Measurements from ENCODE around the gene MUC5AC. TPM values are rescaled to one million over a fixed set of nuclear protein-coding genes. Genes with fewer than 3 reads are reported as not detected.
"Not testable (repeated sequence)": the region's sequence is repeated elsewhere in the genome, so short reads cannot be mapped to it uniquely, and the experiment has no call there.

The MUC5AC gene
- total RNA-seq, 2 experiments from 2014 or later, result not detected

DNA sequence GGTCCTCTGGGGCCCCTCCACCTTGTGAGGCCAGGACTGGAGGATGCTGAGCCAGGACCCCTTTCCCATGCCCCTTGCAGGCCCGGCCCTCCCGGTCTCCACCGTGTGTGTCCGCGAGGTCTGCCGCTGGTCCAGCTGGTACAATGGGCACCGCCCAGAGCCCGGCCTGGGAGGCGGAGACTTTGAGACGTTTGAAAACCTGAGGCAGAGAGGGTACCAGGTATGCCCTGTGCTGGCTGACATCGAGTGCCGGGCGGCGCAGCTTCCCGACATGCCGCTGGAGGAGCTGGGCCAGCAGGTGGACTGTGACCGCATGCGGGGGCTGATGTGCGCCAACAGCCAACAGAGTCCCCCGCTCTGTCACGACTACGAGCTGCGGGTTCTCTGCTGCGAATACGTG is 83.0 kb downstream of the MUC5AC start:
- POLR2A ChIA-PET, result no interaction called here
- Mint-ChIP-seq H3K27me3 (no peaks in the 10 kb centered on the region), H3K9me3 (ENCODE audit: low read depth) (no peaks in the 10 kb centered on the region), H3K4me3 (no peak overlapping the region), H3K27ac (no peak overlapping the region), H3K36me3 (ENCODE audit: low read depth) (no peaks in the 10 kb centered on the region), H3K4me1 (no peaks in the 10 kb centered on the region)
- CTCF ChIA-PET, result no interaction called here
- DNase-seq, result no peak
- ATAC-seq, result no peak
- intact Hi-C loops (cut with DNase I, micrococcal nuclease), result no loop called here

- Mint-ChIP-seq H3K4me1 (no peaks in the 10 kb centered on the region), H3K9me3 (ENCODE audit: low read depth) (no peaks in the 10 kb centered on the region), H3K27ac (no peak overlapping the region), H3K4me3 (no peak overlapping the region), H3K36me3 (ENCODE audit: low read depth) (no peaks in the 10 kb centered on the region), H3K27me3 (no peaks in the 10 kb centered on the region)
- ChIA-PET CTCF (interaction anchor here (0.6 kb wide), 1 partner anchor 323 kb away, joined by 3 read pairs; no protein-coding TSS in a partner anchor), POLR2A (no interaction called here)
- ATAC-seq (no peak), DNase-seq (no peak)
- intact Hi-C loops (cut with DNase I, micrococcal nuclease), result no loop called here
These were observed 84.0 kb downstream of the MUC5AC start for GRCh38 chr11:1241706-1242105.

DNA sequence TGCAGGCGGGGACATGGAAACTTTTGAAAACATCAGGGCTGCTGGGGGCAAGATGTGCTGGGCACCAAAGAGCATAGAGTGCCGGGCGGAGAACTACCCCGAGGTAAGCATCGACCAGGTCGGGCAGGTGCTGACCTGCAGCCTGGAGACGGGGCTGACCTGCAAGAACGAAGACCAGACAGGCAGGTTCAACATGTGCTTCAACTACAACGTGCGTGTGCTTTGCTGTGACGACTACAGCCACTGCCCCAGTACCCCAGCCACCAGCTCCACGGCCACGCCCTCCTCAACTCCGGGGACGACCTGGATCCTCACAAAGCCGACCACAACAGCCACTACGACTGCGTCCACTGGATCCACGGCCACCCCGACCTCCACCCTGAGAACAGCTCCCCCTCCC is 84.5 kb downstream of the MUC5AC start:
- ChIA-PET CTCF (no interaction called here), POLR2A (no interaction called here)
- Mint-ChIP-seq H3K27ac (no peak overlapping the region), H3K9me3 (ENCODE audit: low read depth) (no peaks in the 10 kb centered on the region), H3K36me3 (ENCODE audit: low read depth) (no peaks in the 10 kb centered on the region), H3K4me3 (no peak overlapping the region), H3K4me1 (no peaks in the 10 kb centered on the region), H3K27me3 (no peaks in the 10 kb centered on the region)
- intact Hi-C loops (cut with DNase I, micrococcal nuclease), result no loop called here
- ATAC-seq (no peak), DNase-seq (no peak)

GRCh38 chr11:1242751-1243150 is 85.0 kb downstream of the MUC5AC start:
- intact Hi-C loops (cut with DNase I, micrococcal nuclease); POLR2A ChIA-PET: not testable (repeated sequence)

GRCh38 chr11:1243521-1243920 is 85.8 kb downstream of the MUC5AC start:
- H3K9me3 Mint-ChIP-seq (ENCODE audit: low read depth); H3K27ac Mint-ChIP-seq; H3K36me3 Mint-ChIP-seq (ENCODE audit: low read depth); DNase-seq; POLR2A ChIA-PET; intact Hi-C loops (cut with DNase I, micrococcal nuclease); H3K27me3 Mint-ChIP-seq; H3K4me3 Mint-ChIP-seq; CTCF ChIA-PET; H3K4me1 Mint-ChIP-seq; ATAC-seq: not testable (repeated sequence)

More at GRCh38 chr11:1242751-1243150, 85.0 kb downstream of the MUC5AC start:
- H3K9me3 Mint-ChIP-seq (ENCODE audit: low read depth); ATAC-seq; H3K27ac Mint-ChIP-seq; H3K27me3 Mint-ChIP-seq; H3K4me1 Mint-ChIP-seq; CTCF ChIA-PET; H3K4me3 Mint-ChIP-seq; DNase-seq; H3K36me3 Mint-ChIP-seq (ENCODE audit: low read depth): not testable (repeated sequence)

DNA sequence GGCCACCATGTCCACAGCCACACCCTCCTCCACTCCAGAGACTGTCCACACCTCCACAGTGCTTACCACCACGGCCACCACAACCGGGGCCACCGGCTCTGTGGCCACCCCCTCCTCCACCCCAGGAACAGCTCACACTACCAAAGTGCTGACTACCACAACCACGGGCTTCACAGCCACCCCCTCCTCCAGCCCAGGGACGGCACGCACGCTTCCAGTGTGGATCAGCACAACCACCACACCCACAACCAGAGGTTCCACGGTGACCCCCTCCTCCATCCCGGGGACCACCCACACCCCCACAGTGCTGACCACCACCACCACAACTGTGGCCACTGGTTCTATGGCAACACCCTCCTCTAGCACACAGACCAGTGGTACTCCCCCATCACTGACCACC is 86.8 kb downstream of the MUC5AC start:
- H3K4me1 Mint-ChIP-seq; H3K4me3 Mint-ChIP-seq; POLR2A ChIA-PET; DNase-seq; H3K36me3 Mint-ChIP-seq (ENCODE audit: low read depth); ATAC-seq; CTCF ChIA-PET; H3K9me3 Mint-ChIP-seq (ENCODE audit: low read depth); H3K27me3 Mint-ChIP-seq; H3K27ac Mint-ChIP-seq; intact Hi-C loops (cut with DNase I, micrococcal nuclease): not testable (repeated sequence)

DNA sequence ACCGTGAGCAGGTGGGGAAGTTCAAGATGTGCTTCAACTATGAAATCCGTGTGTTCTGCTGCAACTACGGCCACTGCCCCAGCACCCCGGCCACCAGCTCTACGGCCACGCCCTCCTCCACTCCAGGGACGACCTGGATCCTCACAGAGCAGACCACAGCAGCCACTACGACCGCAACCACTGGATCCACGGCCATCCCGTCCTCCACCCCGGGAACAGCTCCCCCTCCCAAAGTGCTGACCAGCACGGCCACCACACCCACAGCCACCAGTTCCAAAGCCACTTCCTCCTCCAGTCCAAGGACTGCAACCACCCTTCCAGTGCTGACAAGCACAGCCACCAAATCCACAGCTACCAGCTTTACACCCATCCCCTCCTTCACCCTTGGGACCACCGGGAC is 88.0 kb downstream of the MUC5AC start:
- not testable (repeated sequence) for H3K27me3 Mint-ChIP-seq

DNA sequence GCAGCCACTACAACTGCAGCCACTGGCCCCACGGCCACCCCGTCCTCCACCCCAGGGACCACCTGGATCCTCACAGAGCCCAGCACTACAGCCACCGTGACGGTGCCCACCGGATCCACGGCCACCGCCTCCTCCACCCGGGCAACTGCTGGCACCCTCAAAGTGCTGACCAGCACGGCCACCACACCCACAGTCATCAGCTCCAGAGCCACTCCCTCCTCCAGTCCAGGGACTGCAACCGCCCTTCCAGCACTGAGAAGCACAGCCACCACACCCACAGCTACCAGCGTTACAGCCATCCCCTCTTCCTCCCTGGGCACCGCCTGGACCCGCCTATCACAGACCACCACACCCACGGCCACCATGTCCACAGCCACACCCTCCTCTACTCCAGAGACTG is 88.5 kb downstream of the MUC5AC start:
- CTCF ChIA-PET; ATAC-seq; H3K36me3 Mint-ChIP-seq (ENCODE audit: low read depth); DNase-seq; H3K9me3 Mint-ChIP-seq (ENCODE audit: low read depth); intact Hi-C loops (cut with DNase I, micrococcal nuclease); POLR2A ChIA-PET; H3K27ac Mint-ChIP-seq; H3K27me3 Mint-ChIP-seq; H3K4me3 Mint-ChIP-seq; H3K4me1 Mint-ChIP-seq: not testable (repeated sequence)

More for the DNA sequence above, 88.0 kb downstream of the MUC5AC start:
- H3K4me3 Mint-ChIP-seq; CTCF ChIA-PET; H3K4me1 Mint-ChIP-seq; POLR2A ChIA-PET; ATAC-seq; intact Hi-C loops (cut with DNase I, micrococcal nuclease); H3K9me3 Mint-ChIP-seq (ENCODE audit: low read depth); DNase-seq; H3K36me3 Mint-ChIP-seq (ENCODE audit: low read depth); H3K27ac Mint-ChIP-seq: not testable (repeated sequence)

DNA sequence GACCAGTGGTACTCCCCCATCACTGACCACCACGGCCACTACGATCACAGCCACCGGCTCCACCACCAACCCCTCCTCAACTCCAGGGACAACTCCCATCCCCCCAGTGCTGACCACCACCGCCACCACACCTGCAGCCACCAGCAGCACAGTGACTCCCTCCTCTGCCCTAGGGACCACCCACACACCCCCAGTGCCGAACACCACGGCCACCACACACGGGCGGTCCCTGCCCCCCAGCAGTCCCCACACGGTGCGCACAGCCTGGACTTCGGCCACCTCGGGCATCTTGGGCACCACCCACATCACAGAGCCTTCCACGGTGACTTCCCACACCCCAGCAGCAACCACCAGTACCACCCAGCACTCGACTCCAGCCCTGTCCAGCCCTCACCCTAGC is 89.3 kb downstream of the MUC5AC start:
- intact Hi-C loops (cut with DNase I, micrococcal nuclease); H3K27ac Mint-ChIP-seq; H3K9me3 Mint-ChIP-seq (ENCODE audit: low read depth); H3K27me3 Mint-ChIP-seq; POLR2A ChIA-PET; H3K4me3 Mint-ChIP-seq; H3K4me1 Mint-ChIP-seq; ATAC-seq; H3K36me3 Mint-ChIP-seq (ENCODE audit: low read depth); CTCF ChIA-PET; DNase-seq: not testable (repeated sequence)

DNA sequence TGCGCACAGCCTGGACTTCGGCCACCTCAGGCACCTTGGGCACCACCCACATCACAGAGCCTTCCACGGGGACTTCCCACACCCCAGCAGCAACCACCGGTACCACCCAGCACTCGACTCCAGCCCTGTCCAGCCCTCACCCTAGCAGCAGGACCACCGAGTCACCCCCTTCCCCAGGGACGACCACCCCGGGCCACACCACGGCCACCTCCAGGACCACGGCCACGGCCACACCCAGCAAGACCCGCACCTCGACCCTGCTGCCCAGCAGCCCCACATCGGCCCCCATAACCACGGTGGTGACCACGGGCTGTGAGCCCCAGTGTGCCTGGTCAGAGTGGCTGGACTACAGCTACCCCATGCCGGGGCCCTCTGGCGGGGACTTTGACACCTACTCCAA is 91.2 kb downstream of the MUC5AC start:
- H3K4me1 Mint-ChIP-seq; H3K36me3 Mint-ChIP-seq (ENCODE audit: low read depth); H3K9me3 Mint-ChIP-seq (ENCODE audit: low read depth); DNase-seq; intact Hi-C loops (cut with DNase I, micrococcal nuclease); H3K27ac Mint-ChIP-seq; POLR2A ChIA-PET; ATAC-seq; CTCF ChIA-PET; H3K4me3 Mint-ChIP-seq; H3K27me3 Mint-ChIP-seq: not testable (repeated sequence)

DNA sequence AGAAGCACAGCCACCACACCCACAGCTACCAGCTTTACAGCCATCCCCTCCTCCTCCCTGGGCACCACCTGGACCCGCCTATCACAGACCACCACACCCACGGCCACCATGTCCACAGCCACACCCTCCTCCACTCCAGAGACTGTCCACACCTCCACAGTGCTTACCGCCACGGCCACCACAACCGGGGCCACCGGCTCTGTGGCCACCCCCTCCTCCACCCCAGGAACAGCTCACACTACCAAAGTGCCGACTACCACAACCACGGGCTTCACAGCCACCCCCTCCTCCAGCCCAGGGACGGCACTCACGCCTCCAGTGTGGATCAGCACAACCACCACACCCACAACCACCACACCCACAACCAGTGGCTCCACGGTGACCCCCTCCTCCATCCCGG is 92.7 kb downstream of the MUC5AC start:
- intact Hi-C loops (cut with DNase I, micrococcal nuclease); H3K36me3 Mint-ChIP-seq (ENCODE audit: low read depth); POLR2A ChIA-PET; H3K4me1 Mint-ChIP-seq; H3K27ac Mint-ChIP-seq; H3K27me3 Mint-ChIP-seq; ATAC-seq; H3K4me3 Mint-ChIP-seq; DNase-seq; H3K9me3 Mint-ChIP-seq (ENCODE audit: low read depth); CTCF ChIA-PET: not testable (repeated sequence)
